ENCODE data around the gene ASB11. TPM values are rescaled to one million over a fixed set of nuclear protein-coding genes. Genes with fewer than 3 reads are reported as not detected.

Gene ASB11
- total RNA-seq, 1 experiment from 2014 or later, result not detected

- H3K27me3 Mint-ChIP-seq (ENCODE audit: low read depth), result no peaks in the 10 kb centered on the region
- Histone ChIP-seq H3K27me3 (ENCODE audit: insufficient read depth, low read length) (no peaks in the 10 kb centered on the region), H3K23ac (ENCODE audit: insufficient read length, low read depth, low read length) (no peak overlapping the region), H2AK5ac (ENCODE audit: insufficient read length, low read length) (no peak overlapping the region), H3K79me1 (ENCODE audit: insufficient read depth, low read depth, low read length, poor library complexity, severe bottlenecking) (no peaks in the 10 kb centered on the region), H3K14ac (ENCODE audit: insufficient read depth, low read length) (no peak overlapping the region), H3K4me2 (ENCODE audit: insufficient read depth, insufficient read length, low read length) (no peak overlapping the region), H4K8ac (replicated peaks; ENCODE audit: insufficient read length, low read depth, low read length) (no peak overlapping the region), H4K91ac (ENCODE audit: insufficient read length, low read depth, low read length) (no peak overlapping the region), H2BK15ac (ENCODE audit: low read depth, low read length) (no peak overlapping the region), H2BK20ac (ENCODE audit: low read depth, low read length, poor library complexity, severe bottlenecking) (no peak overlapping the region), H2BK120ac (ENCODE audit: low read depth, low read length, poor library complexity, severe bottlenecking) (no peak overlapping the region), H3K56ac (ENCODE audit: insufficient read length, low read depth, low read length) (no peak overlapping the region), H4K20me1 (ENCODE audit: control insufficient read depth, insufficient read depth, insufficient read length) (no peaks in the 10 kb centered on the region), H3K4me1 (ENCODE audit: insufficient read depth, low read length) (no peaks in the 10 kb centered on the region), H3K79me2 (ENCODE audit: insufficient read depth, low read length) (no peaks in the 10 kb centered on the region), H3K27ac (ENCODE audit: insufficient read length, low read depth, low read length) (no peak overlapping the region), H3K9ac (ENCODE audit: extremely low read depth, insufficient read length, low read length) (no peak overlapping the region), H3K4ac (ENCODE audit: low read depth, low read length) (no peak overlapping the region), H3K18ac (ENCODE audit: insufficient read length, low read depth, low read length) (no peak overlapping the region), H2BK12ac (ENCODE audit: insufficient read length, low read depth, low read length) (no peak overlapping the region), H3K9me3 (ENCODE audit: control insufficient read depth, low read depth, low read length) (no peaks in the 10 kb centered on the region), H2BK5ac (ENCODE audit: insufficient read length, low read length) (no peak overlapping the region), H2AFZ (ENCODE audit: low read length) (no peak overlapping the region), H4K5ac (ENCODE audit: insufficient read length, low read depth, low read length) (no peak overlapping the region), H3K23me2 (ENCODE audit: insufficient read length, low read depth, low read length, poor library complexity, severe bottlenecking) (no peaks in the 10 kb centered on the region), H3T11ph (ENCODE audit: low read length) (no peak overlapping the region)
- H3K9me3 Mint-ChIP-seq, result peaks cover 24 to 61% of the 10 kb centered on the region in 2 experiments
- no peak for DNase-seq
- no peak overlapping the region for H3K4me3 Mint-ChIP-seq
- H3K27ac Mint-ChIP-seq, result no peak overlapping the region
- no peaks in the 10 kb centered on the region for H3K4me1 Mint-ChIP-seq
- no CpG with 5 or more reads among the region's 1 CpG for WGBS (ENCODE audit: extremely low coverage, insufficient read length, low lambda C conversion rate)
- TF ChIP-seq CTCF (conservative IDR thresholded peaks at IDR 0.05), result no peak
- no peaks in the 10 kb centered on the region; a peak in 1 of 7 replicates for H3K36me3 Mint-ChIP-seq (ENCODE audit: insufficient read depth in 1 of 3, low read depth in 3 of 3)
These were observed 37.8 kb downstream of the ASB11 start for GRCh38 chrX:15277604-15278003.

Data from H9 (cell line).